Heart right ventricle (tissue), 16 donors: ENCODE data around the gene DEPP1. TPM values are rescaled to one million over a fixed set of nuclear protein-coding genes. Genes with fewer than 3 reads are reported as not detected.

ENCODE experiments used
- ATAC-seq, 8 donors: fragments of 200-7000 bp; cut with Tn5 transposase; one replicate each; pipeline ENCODE4 v1.9.1; 2020; ENCODE audit warnings: mild to moderate bottlenecking in 8 of 8, moderate library complexity in 8 of 8, moderate number of reproducible peaks in 1 of 8
- DNase-seq, 2 donors: peaks; one replicate each; pipeline ENCODE4 v3.0.0-alpha.2; 2020
- H3K27ac ChIP-seq, 10 donors: fragments of 200-600 bp; sonication (generic) in 2 of 10; one replicate each; pipeline versions ENCODE4 v1.5.0 to v1.8.0; 2020 to 2022; ENCODE audit warnings: mild to moderate bottlenecking in 3 of 10
- H3K27me3 ChIP-seq, 7 donors: fragments of 200-600 bp; one replicate each; pipeline ENCODE4 v1.8.0; 2021 to 2022; ENCODE audit warnings: mild to moderate bottlenecking in 2 of 7
- H3K36me3 ChIP-seq, 9 donors: fragments of 200-600 bp; sonication (generic) in 1 of 9; one replicate each; pipeline versions ENCODE4 v1.5.0 to v1.8.0; 2020 to 2022; ENCODE audit warnings: mild to moderate bottlenecking in 2 of 9
- H3K4me1 ChIP-seq, 9 donors: fragments of 200-600 bp; sonication (generic) in 1 of 9; one replicate each; pipeline versions ENCODE4 v1.5.0 to v1.8.0; 2020 to 2022; ENCODE audit warnings: mild to moderate bottlenecking in 4 of 9
- H3K4me3 ChIP-seq, 10 donors: fragments of 200-600 bp; sonication (generic) in 2 of 10; one replicate each; pipeline versions ENCODE4 v1.5.0 to v1.8.0; 2020 to 2022; ENCODE audit warnings: mild to moderate bottlenecking in 7 of 10, moderate library complexity in 2 of 10
- H3K9me3 ChIP-seq, 11 donors: fragments of 200-600 bp in 10 of 11; sonication (generic) in 2 of 11; one replicate each; pipeline versions ENCODE4 v1.5.0 to v1.8.0; 2013 to 2022; ENCODE audit warnings: mild to moderate bottlenecking in 2 of 11, control low read depth in 1 of 11, moderate library complexity in 1 of 11
- CTCF ChIP-seq, 9 donors: fragments of 200-600 bp; sonication (generic) in 2 of 9; IDR thresholded peaks; one replicate each; pipeline versions ENCODE4 v1.5.0 to v1.8.0; 2021 to 2022; ENCODE audit warnings: antibody characterized with exemption in 9 of 9, mild to moderate bottlenecking in 5 of 9, moderate library complexity in 1 of 9
- WGBS, 2 donors: extraction: QIAGEN DNeasy Blood & Tissue Kit; methylation state at CpG; one replicate each; pipeline ENCODE4 v1.1.7; 2013; ENCODE audit warnings: inconsistent platforms in 1 of 2; 5-methylcytosine and 5-hydroxymethylcytosine counted together
- intact Hi-C, 10 donors: fragments of 100-400 bp; cut with DNase I; formaldehyde crosslinking; loops; one replicate each; pipeline versions ENCODE4 v1.11.1 to v1.14.2; 2022
- polyA plus RNA-seq, 2 donors: library from polyadenylated mRNA; stranded (reverse); fragments of 200-250 nt; gene quantifications; one replicate each; pipeline ENCODE4 v1.2.3, GENCODE V29; 2013
- total RNA-seq, 10 donors: library from RNA; stranded (reverse); fragmentation: NEBNext Ultra II Directional in 3 of 10; extraction: Animal tissue kit (Norgen Biotek cat#: 25700) in 3 of 10; gene quantifications; one replicate each; pipeline versions ENCODE4 v1.2.1 to v1.2.4, GENCODE V29; 2021 to 2023
- donor health status: Arrhythmogenic right ventricular cardiomyopathy.
- donor health status: ischemic (EF 13 %, LVEDD 7.1; RV severe dilation, severe dysfunction).
- donor health status: healthy with polysubstance abuse.
- donor health status: DM: no; HTN: yes; CAD: no.
- donor health status: DM: no; HTN: no; CAD: no.
- donor health status: ischemic (EF 25% LVEDD 6.9; RV normal size, moderate dysfunction).
- donor health status: ischemic (EF 25% LVEDD 5.7; RV mildly dilated, moderate dysfunction).
- donor health status: healthy.
- donor health status: DM: yes; HTN: yes; CAD: no.
- donor health status: Ischemic cardiomyopathy.
- donor health status: ischemic (EF 35%, LVEDD 5.7; RV mildly dilated, moderate dysfunction).
- donor health status: nonischemic (EF 11% LVEDD 7.7; RV severe dilation, severe dysfunction).
- donor health status: DM: yes; HTN: yes; CAD: no.
- donor health status: PGD.
- donor health status: ischemic (EF 29% LVEDD 5.4; RV normal size, mild dysfunction).
- donor health status: nonischemic (EF 23%, LVEDD 6.1; RV moderate dilation, normal function).

Gene DEPP1
- total and polyA plus RNA-seq, 12 donors: 10.0 to 172 (median 25.1) TPM

DNA sequence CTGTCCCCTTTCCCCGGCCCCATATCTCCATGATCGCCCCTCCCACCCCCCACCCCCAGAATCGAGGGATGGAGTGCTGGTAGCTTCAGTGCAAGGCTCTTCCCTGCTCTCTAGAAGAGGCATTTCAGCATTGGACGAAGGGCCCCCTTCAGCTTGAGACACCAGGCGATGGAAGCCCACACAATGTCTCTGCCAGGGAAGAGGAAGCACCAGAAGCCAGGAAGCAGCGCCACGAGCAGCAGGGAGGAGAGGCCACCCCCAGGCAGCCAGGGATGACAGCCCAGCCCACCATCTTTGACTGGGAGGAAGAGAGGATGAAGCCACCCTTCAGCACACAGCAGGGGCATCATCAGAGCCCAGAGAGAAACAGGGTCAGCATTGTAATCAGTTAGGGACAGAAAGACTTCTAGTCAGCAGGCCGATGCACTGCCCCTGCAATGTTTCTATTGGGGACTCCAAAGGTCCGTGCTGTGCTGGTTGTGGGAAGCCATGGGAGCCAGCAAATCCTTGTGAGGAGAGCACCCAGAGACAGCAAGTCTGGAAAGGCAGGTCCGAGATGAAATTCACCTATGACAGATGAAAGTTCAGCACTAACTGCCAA is 51.8 kb downstream of the DEPP1 start:
- no peak for DNase-seq
- no peaks in the 10 kb centered on the region for H3K4me1 ChIP-seq

More for the DNA sequence above, 51.8 kb downstream of the DEPP1 start:
- intact Hi-C loops: no loop called here
- Histone ChIP-seq H3K9me3 (no peaks in the 10 kb centered on the region), H3K27me3 (no peaks in the 10 kb centered on the region), H3K4me3 (no peak overlapping the region), H3K27ac (no peak overlapping the region), H3K36me3 (no peaks in the 10 kb centered on the region)
- 68 to 75% methylated on average over 10 of the region's 10 CpGs for WGBS, 2 donors
- no peak for ATAC-seq
- TF ChIP-seq CTCF (IDR thresholded peaks at IDR 0.05): no peak

Other genes starting within 250 kb of the DEPP1 start
- under 1 TPM in 2 of 10 donors, not detected in 8; 0.17 to 0.22 TPM for gene TMEM72, start 67.5 kb downstream of the DEPP1 start, total RNA-seq
- not detected for gene TMEM72, start 67.5 kb downstream of the DEPP1 start, polyA plus RNA-seq
- 100 to 1,000 TPM in 2 of 10 donors, 10 to 100 TPM in 8; 73.3 to 120 (median 79.9) TPM for gene RASSF4, start 19.0 kb downstream of the DEPP1 start, total RNA-seq
- 10 to 100 TPM; 41.2 to 89.4 TPM for gene RASSF4, start 19.0 kb downstream of the DEPP1 start, polyA plus RNA-seq
- 10 to 100 TPM; 11.0 to 17.2 (median 15.4) TPM for gene ZNF22, start 22.1 kb upstream of the DEPP1 start, total RNA-seq
- gene ZNF22, start 22.1 kb upstream of the DEPP1 start, polyA plus RNA-seq: 10 to 100 TPM; 16.2 to 16.3 TPM